DND-41 (cell line): Measurements from ENCODE around the gene DGKQ.

Source experiments
- EZH2 ChIP-seq: IDR thresholded peaks from 3 replicates; pipeline ENCODE4 v1.6.1; 2012; ENCODE audit warnings: borderline replicate concordance, low read depth, mild to moderate bottlenecking, moderate library complexity, low read length, inconsistent platforms; ENCODE audit not compliant: severe bottlenecking
- TF ChIP-seq, protein P1 (sequence below): IDR thresholded peaks from 2 replicates; pipeline ENCODE4 v1.5.1; 2012; ENCODE audit warnings: borderline replicate concordance, low read length, moderate library complexity, mild to moderate bottlenecking; ENCODE audit not compliant: poor library complexity, severe bottlenecking; ENCODE audit errors: extremely low read depth

DNA sequence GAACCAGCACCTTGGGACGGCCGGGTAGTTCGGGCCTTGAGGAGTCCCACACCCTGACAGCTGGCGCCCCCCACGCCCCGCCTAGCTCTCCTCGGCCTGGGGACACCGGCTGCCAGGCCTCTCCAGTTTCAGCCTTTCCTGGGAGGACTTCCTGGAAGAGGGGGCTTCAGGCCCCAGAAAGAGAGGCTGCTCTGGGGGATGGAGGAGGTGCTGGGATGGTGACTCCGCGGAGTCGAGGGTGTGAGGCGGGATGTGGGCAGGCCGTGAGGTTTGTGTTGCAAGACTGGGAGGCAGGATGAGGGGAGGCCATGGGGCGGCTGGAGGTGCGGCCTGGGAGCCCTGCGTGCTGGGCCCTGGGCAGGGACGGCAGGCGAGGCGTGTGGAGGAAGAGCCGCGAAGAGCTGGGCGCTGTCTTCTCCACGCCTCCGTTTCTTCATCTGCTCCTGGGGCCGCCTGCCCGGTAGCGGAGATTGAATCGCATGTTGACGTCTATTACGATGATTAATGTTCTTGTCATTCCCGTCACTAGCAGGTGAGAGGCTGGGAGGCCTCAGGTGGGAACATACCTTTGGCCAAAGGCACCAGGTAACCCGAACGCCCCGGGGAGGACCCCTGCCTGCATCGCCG, 37.1 kb upstream of the DGKQ start:
- TF ChIP-seq, protein P1, sequence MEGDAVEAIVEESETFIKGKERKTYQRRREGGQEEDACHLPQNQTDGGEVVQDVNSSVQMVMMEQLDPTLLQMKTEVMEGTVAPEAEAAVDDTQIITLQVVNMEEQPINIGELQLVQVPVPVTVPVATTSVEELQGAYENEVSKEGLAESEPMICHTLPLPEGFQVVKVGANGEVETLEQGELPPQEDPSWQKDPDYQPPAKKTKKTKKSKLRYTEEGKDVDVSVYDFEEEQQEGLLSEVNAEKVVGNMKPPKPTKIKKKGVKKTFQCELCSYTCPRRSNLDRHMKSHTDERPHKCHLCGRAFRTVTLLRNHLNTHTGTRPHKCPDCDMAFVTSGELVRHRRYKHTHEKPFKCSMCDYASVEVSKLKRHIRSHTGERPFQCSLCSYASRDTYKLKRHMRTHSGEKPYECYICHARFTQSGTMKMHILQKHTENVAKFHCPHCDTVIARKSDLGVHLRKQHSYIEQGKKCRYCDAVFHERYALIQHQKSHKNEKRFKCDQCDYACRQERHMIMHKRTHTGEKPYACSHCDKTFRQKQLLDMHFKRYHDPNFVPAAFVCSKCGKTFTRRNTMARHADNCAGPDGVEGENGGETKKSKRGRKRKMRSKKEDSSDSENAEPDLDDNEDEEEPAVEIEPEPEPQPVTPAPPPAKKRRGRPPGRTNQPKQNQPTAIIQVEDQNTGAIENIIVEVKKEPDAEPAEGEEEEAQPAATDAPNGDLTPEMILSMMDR = no peak
- no peak for TF ChIP-seq EZH2
